Fibroblast of lung (primary cell): ENCODE results near the gene CAPS2. TPM values are rescaled to one million over a fixed set of nuclear protein-coding genes. Genes with fewer than 3 reads are reported as not detected.

Experiments used
- DNase-seq, 2 donors: peaks; one replicate each; pipeline versions ENCODE4 v3.0.0 to v3.0.0-alpha.2; 2010; ENCODE audit warnings: low read depth in 2 of 2
- H2AFZ ChIP-seq: 2 replicates; pipeline ENCODE4 v1.5.1; 2012; ENCODE audit warnings: low read length, control low read depth, inconsistent platforms
- H3K27ac ChIP-seq: 2 replicates; pipeline ENCODE4 v1.5.1; 2011; ENCODE audit warnings: low read length, control low read depth; ENCODE audit not compliant: insufficient read depth
- H3K27me3 ChIP-seq: 2 replicates; pipeline ENCODE4 v1.5.1; 2011; ENCODE audit warnings: mild to moderate bottlenecking, low read length; ENCODE audit not compliant: control insufficient read depth, insufficient read depth
- H3K36me3 ChIP-seq: 2 replicates; pipeline ENCODE4 v1.5.1; 2011; ENCODE audit warnings: low read length; ENCODE audit not compliant: control insufficient read depth, insufficient read depth
- H3K4me1 ChIP-seq: 2 replicates; pipeline ENCODE4 v1.5.1; 2011; ENCODE audit warnings: low read length; ENCODE audit not compliant: control insufficient read depth, insufficient read depth; ENCODE audit errors: extremely low read depth
- H3K4me2 ChIP-seq: 2 replicates; pipeline ENCODE4 v1.5.1; 2011; ENCODE audit warnings: low read length, control low read depth; ENCODE audit not compliant: insufficient read depth; ENCODE audit errors: extremely low read depth
- H3K4me3 ChIP-seq, 4 experiments: fragments of 200-600 bp in 1 of 4; sonication (generic) in 1 of 4; replicated peaks in 1 of 4; 2 replicates each; pipeline ENCODE4 v1.5.1; 2011 to 2016; ENCODE audit warnings: low read length in 4 of 4, low read depth in 3 of 4, mild to moderate bottlenecking in 3 of 4, control low read depth in 2 of 4, inconsistent platforms in 1 of 4, mixed read lengths in 1 of 4; ENCODE audit not compliant: insufficient read depth in 1 of 4; ENCODE audit errors: control extremely low read depth in 1 of 4
- H3K79me2 ChIP-seq: 2 replicates; pipeline ENCODE4 v1.5.1; 2012; ENCODE audit warnings: mild to moderate bottlenecking, low read length, inconsistent platforms; ENCODE audit not compliant: control insufficient read depth, insufficient read depth
- H3K9ac ChIP-seq: 2 replicates; pipeline ENCODE4 v1.5.1; 2011; ENCODE audit warnings: mild to moderate bottlenecking, low read length, control low read depth; ENCODE audit not compliant: insufficient read depth
- H3K9me3 ChIP-seq: 2 replicates; pipeline ENCODE4 v1.5.1; 2012; ENCODE audit warnings: low read depth, low read length; ENCODE audit not compliant: control insufficient read depth, insufficient read depth
- H4K20me1 ChIP-seq: 2 replicates; pipeline ENCODE4 v1.5.1; 2011; ENCODE audit warnings: low read length; ENCODE audit not compliant: control insufficient read depth, insufficient read depth; ENCODE audit errors: extremely low read depth
- CTCF ChIP-seq, 2 donors: IDR thresholded peaks in 1 of 2; conservative IDR thresholded peaks in 1 of 2; 1 replicate in 1 of 2; 2 replicates in 1 of 2; pipeline ENCODE4 v1.5.1; 2011 to 2012; ENCODE audit warnings: low read length in 2 of 2, control low read depth in 1 of 2, inconsistent platforms in 1 of 2, low read depth in 1 of 2, mild to moderate bottlenecking in 1 of 2
- EZH2 ChIP-seq: IDR thresholded peaks from 2 replicates; pipeline ENCODE4 v1.5.1; 2012; ENCODE audit warnings: low read length, control low read depth, mild to moderate bottlenecking; ENCODE audit errors: missing control alignments
- polyA minus RNA-seq: library from RNA; depleted of rRNA, polyadenylated mRNA; stranded (reverse); fragments of >200 nt; gene quantifications from 2 replicates; pipeline ENCODE4 v1.2.3, GENCODE V29; 2011; ENCODE audit warnings: low replicate concordance
- polyA plus RNA-seq, 2 donors: library from polyadenylated mRNA; depleted of rRNA in 1 of 2; stranded (reverse) in 1 of 2; unstranded in 1 of 2; fragments of >200 nt; gene quantifications; 2 replicates each; pipeline ENCODE4 v1.2.1, GENCODE V29; 2011 to 2012; ENCODE audit warnings: missing spikeins in 1 of 2
- total RNA-seq: library from RNA; depleted of rRNA; stranded (reverse); fragments of >200 nt; gene quantifications from 2 replicates; pipeline ENCODE4 v1.2.1, GENCODE V29; 2014

CAPS2 gene
- 9.2 and 21.1 TPM in 2 replicates for total RNA-seq
- polyA plus RNA-seq: 2.4 and 3.5 TPM in 2 replicates
- polyA plus RNA-seq (2012): 1.7 and 2.9 TPM in 2 replicates
- 0.31 TPM in 1 of 2 replicates, not detected in the other for polyA minus RNA-seq

- Histone ChIP-seq H4K20me1 (no peaks in the 10 kb centered on the region), H3K27ac (peak within 1 kb of the TSS; percentile 38), H3K4me2 (peak within 1 kb of the TSS; percentile 89), H3K79me2 (no peaks in the 10 kb centered on the region), H3K9me3 (no peaks in the 10 kb centered on the region), H3K9ac (peak within 1 kb of the TSS; percentile 58), H3K27me3 (no peaks in the 10 kb centered on the region), H3K4me1 (peaks cover 3% of the 10 kb centered on the region), H3K36me3 (no peaks in the 10 kb centered on the region), H2AFZ (peak within 1 kb of the TSS; percentile 94), H3K4me3 (peak within 1 kb of the TSS; percentile 64 to 79 (median 68))
- DNase-seq: peak; percentile 80 to 92
- no peak for TF ChIP-seq CTCF (conservative IDR thresholded peaks at IDR 0.05 in 1 of 2, IDR thresholded peaks at IDR 0.05 in 1 of 2; ENCODE audit: low read depth in 1 of 2, low read length in 2 of 2)
- TF ChIP-seq EZH2: no peak
These were observed at the start of gene CAPS2 for GRCh38 chr12:75329918-75330826. Gene CAPS2, minus strand, starts transcription at chr12:75330324. Its CDS starts 3,826 bp downstream, at chr12:75326498.

- no peaks in the 10 kb centered on the region for H4K20me1 ChIP-seq
- no peaks in the 10 kb centered on the region for H3K36me3 ChIP-seq
- H3K9me3 ChIP-seq: no peaks in the 10 kb centered on the region
- no peak overlapping the region for H3K9ac ChIP-seq
- no peaks in the 10 kb centered on the region for H3K4me1 ChIP-seq
- TF ChIP-seq CTCF (conservative IDR thresholded peaks at IDR 0.05 in 1 of 2, IDR thresholded peaks at IDR 0.05 in 1 of 2; ENCODE audit: low read depth in 1 of 2, low read length in 2 of 2): no peak
- no peak for TF ChIP-seq EZH2
- no peak overlapping the region for H3K27ac ChIP-seq
- no peaks in the 10 kb centered on the region for H3K79me2 ChIP-seq
- no peak overlapping the region for H3K4me3 ChIP-seq
- H2AFZ ChIP-seq: no peak overlapping the region
- DNase-seq: peak in 1 of 2 donors; percentile 81
- H3K27me3 ChIP-seq: no peaks in the 10 kb centered on the region
- H3K4me2 ChIP-seq: no peak overlapping the region
These were observed 48.2 kb upstream of the CAPS2 start for GRCh38 chr12:75378354-75378753.

GRCh38 chr12:75374971-75375370 is 44.8 kb upstream of the CAPS2 start:
- peak in 1 of 2 donors; percentile 32 for DNase-seq

More at GRCh38 chr12:75374971-75375370, 44.8 kb upstream of the CAPS2 start:
- no peaks in the 10 kb centered on the region for H4K20me1 ChIP-seq
- H3K79me2 ChIP-seq: no peaks in the 10 kb centered on the region
- no peak overlapping the region for H3K9ac ChIP-seq
- no peak overlapping the region for H3K27ac ChIP-seq
- no peaks in the 10 kb centered on the region for H3K4me1 ChIP-seq
- no peak overlapping the region for H3K4me3 ChIP-seq
- no peaks in the 10 kb centered on the region for H3K9me3 ChIP-seq
- H2AFZ ChIP-seq: no peak overlapping the region
- H3K36me3 ChIP-seq: no peaks in the 10 kb centered on the region
- TF ChIP-seq EZH2: no peak
- no peak for TF ChIP-seq CTCF (conservative IDR thresholded peaks at IDR 0.05 in 1 of 2, IDR thresholded peaks at IDR 0.05 in 1 of 2; ENCODE audit: low read depth in 1 of 2, low read length in 2 of 2)
- H3K4me2 ChIP-seq: no peak overlapping the region
- H3K27me3 ChIP-seq: no peaks in the 10 kb centered on the region
